ENCODE measurements around the gene ST3GAL4.

DNA sequence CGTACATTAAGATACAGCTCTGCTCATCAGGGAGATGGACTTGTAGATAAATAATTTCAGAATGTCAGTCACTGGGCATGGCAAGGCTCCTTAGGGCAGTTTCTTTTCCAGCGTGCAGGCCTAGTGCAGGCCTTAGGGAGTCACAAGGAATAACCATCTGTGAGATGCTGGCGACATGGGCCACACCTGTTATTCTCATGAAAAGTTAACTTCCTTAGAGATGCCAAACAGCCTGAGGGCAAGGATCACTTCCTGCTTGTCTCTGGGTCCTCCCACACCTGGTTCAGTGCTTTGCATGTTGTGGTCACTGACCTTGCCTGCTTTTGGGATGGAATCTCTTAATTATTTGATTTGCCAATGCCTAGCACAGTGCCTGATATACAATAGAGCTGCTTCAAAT is 70.6 kb downstream of the ST3GAL4 start:
- TF ChIP-seq, protein P1, sequence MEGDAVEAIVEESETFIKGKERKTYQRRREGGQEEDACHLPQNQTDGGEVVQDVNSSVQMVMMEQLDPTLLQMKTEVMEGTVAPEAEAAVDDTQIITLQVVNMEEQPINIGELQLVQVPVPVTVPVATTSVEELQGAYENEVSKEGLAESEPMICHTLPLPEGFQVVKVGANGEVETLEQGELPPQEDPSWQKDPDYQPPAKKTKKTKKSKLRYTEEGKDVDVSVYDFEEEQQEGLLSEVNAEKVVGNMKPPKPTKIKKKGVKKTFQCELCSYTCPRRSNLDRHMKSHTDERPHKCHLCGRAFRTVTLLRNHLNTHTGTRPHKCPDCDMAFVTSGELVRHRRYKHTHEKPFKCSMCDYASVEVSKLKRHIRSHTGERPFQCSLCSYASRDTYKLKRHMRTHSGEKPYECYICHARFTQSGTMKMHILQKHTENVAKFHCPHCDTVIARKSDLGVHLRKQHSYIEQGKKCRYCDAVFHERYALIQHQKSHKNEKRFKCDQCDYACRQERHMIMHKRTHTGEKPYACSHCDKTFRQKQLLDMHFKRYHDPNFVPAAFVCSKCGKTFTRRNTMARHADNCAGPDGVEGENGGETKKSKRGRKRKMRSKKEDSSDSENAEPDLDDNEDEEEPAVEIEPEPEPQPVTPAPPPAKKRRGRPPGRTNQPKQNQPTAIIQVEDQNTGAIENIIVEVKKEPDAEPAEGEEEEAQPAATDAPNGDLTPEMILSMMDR (IDR thresholded peaks at IDR 0.05; ENCODE audit: control extremely low read depth in 1 of 3, insufficient read depth in 1 of 3, low read depth in 1 of 3, low read length in 3 of 3), result no peak
- no peak for TF ChIP-seq CEBPB (IDR thresholded peaks at IDR 0.05; ENCODE audit: low read depth, low read length)
- no peak for TF ChIP-seq YY1 (IDR thresholded peaks at IDR 0.05; ENCODE audit: low read depth, low read length)
- no peak for TF ChIP-seq TAF1 (IDR thresholded peaks at IDR 0.05; ENCODE audit: low read depth, low read length)
- TF ChIP-seq SIRT6 (IDR thresholded peaks at IDR 0.05; ENCODE audit: low read length), result no peak
- no peak for TF ChIP-seq NANOG (IDR thresholded peaks at IDR 0.05; ENCODE audit: insufficient read depth, low read depth, low read length, poor library complexity, severe bottlenecking)
- TF ChIP-seq, protein P2, sequence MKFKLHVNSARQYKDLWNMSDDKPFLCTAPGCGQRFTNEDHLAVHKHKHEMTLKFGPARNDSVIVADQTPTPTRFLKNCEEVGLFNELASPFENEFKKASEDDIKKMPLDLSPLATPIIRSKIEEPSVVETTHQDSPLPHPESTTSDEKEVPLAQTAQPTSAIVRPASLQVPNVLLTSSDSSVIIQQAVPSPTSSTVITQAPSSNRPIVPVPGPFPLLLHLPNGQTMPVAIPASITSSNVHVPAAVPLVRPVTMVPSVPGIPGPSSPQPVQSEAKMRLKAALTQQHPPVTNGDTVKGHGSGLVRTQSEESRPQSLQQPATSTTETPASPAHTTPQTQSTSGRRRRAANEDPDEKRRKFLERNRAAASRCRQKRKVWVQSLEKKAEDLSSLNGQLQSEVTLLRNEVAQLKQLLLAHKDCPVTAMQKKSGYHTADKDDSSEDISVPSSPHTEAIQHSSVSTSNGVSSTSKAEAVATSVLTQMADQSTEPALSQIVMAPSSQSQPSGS (IDR thresholded peaks at IDR 0.05; ENCODE audit: low read length), result no peak
